DOHH2 (cell line): Measurements from ENCODE around the gene NOD1.

Experiments used
- H3F3A ChIP-seq: fragments of 200-600 bp; sonication (generic), shearing (Covaris generic); 2 replicates; pipeline ENCODE4 v1.6.0; 2016; ENCODE audit warnings: antibody characterized with exemption, mild to moderate bottlenecking; ENCODE audit not compliant: control insufficient read depth, insufficient read depth
- H3K27ac ChIP-seq: fragments of 200-600 bp; sonication (generic); 2 replicates; pipeline ENCODE4 v1.5.1; 2014; ENCODE audit warnings: low read depth, mild to moderate bottlenecking, low read length, moderate library complexity
- H3K27me3 ChIP-seq: fragments of 200-600 bp; sonication (generic); 2 replicates; pipeline ENCODE4 v1.6.1; 2014; ENCODE audit warnings: mild to moderate bottlenecking, low read length, mixed read lengths; ENCODE audit not compliant: control insufficient read depth
- H3K36me3 ChIP-seq: fragments of 200-600 bp; sonication (generic); 2 replicates; pipeline ENCODE4 v1.6.1; 2014; ENCODE audit warnings: mild to moderate bottlenecking, low read length, moderate library complexity, mixed read lengths; ENCODE audit not compliant: control insufficient read depth
- H3K4me1 ChIP-seq: fragments of 200-600 bp; sonication (generic); 2 replicates; pipeline ENCODE4 v1.6.1; 2014; ENCODE audit warnings: mild to moderate bottlenecking, low read length, mixed read lengths; ENCODE audit not compliant: control insufficient read depth
- H3K4me2 ChIP-seq: fragments of 200-600 bp; sonication (generic); 2 replicates; pipeline ENCODE4 v1.6.0; 2014; ENCODE audit warnings: mild to moderate bottlenecking, low read length, moderate library complexity
- H3K4me3 ChIP-seq: fragments of 200-600 bp; sonication (generic); 2 replicates; pipeline ENCODE4 v1.5.1; 2014; ENCODE audit warnings: mild to moderate bottlenecking, low read length, mixed read lengths
- H3K79me2 ChIP-seq: fragments of 200-600 bp; sonication (generic); 2 replicates; pipeline ENCODE4 v1.6.1; 2014; ENCODE audit warnings: mild to moderate bottlenecking, low read length, mixed read lengths; ENCODE audit not compliant: control insufficient read depth
- H3K9me2 ChIP-seq: fragments of 200-600 bp; sonication (generic); replicated peaks from 2 replicates; pipeline ENCODE4 v1.6.1; 2014; ENCODE audit warnings: mild to moderate bottlenecking, low read length, mixed read lengths; ENCODE audit not compliant: control insufficient read depth
- H3K9me3 ChIP-seq: fragments of 200-600 bp; sonication (generic); 2 replicates; pipeline ENCODE4 v1.6.1; 2014; ENCODE audit warnings: antibody characterized with exemption, low read length, mixed read lengths; ENCODE audit not compliant: control insufficient read depth, insufficient read depth
- H4K20me1 ChIP-seq: fragments of 200-600 bp; sonication (generic); 2 replicates; pipeline ENCODE4 v1.6.0; 2014; ENCODE audit warnings: low read depth, mild to moderate bottlenecking, antibody characterized with exemption, low read length, moderate library complexity; ENCODE audit not compliant: control insufficient read depth, insufficient read depth
- EZH2phosphoT487 ChIP-seq: fragments of 200-600 bp; sonication (generic); IDR thresholded peaks from 2 replicates; pipeline ENCODE4 v1.6.1; 2017; ENCODE audit warnings: borderline replicate concordance, mild to moderate bottlenecking, antibody characterized with exemption, low read length, moderate library complexity, mixed read lengths
- TF ChIP-seq, protein P1 (sequence below): fragments of 200-600 bp; sonication (generic); IDR thresholded peaks from one replicate; pipeline ENCODE4 v1.5.1; 2014; ENCODE audit warnings: antibody characterized with exemption, mild to moderate bottlenecking, low read depth, low read length; ENCODE audit not compliant: poor library complexity, severe bottlenecking

Gene NOD1

DNA sequence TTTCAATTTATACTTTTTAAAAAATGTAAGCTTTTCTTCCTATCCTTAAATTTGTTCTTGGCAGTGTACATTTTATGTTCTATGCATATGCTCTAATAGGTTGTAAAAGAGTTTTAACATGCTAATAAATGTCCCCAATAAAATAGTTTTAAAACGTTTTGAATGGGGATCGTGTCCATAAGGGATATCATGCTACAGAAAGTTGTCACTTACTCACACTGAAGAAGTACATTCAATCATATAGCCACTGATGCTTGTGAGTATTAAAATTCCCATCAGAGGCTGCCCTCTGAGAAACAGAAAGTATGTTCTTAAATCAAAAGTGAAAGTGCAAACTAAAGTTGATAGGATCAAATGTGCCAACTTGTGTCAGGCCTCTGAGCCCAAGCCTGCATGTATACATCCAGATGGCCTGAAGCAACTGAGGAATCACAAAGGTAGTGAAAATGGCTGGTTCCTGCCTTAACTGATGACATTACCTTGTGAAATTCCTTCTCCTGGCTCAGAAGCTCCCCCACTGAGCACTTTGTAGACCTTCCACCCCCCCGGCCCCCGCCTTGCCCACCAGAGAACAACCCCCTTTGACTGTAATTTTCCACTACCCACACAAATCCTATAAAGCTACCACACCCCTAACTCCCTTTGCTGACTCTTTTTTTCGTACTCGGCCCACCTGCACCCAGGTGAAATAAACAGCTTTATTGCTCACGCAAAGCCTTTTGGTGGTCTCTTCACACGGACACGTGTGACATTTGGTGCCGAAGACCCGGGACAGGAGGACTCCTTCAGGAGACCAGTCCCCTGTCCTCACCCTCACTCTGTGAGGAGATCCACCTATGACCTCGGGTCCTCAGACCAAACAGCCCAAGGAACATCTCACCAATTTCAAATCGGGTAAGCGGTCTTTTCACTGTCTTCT, 877 bp upstream of the NOD1 start:
- TF ChIP-seq EZH2phosphoT487, result no peak
- TF ChIP-seq, protein P1, sequence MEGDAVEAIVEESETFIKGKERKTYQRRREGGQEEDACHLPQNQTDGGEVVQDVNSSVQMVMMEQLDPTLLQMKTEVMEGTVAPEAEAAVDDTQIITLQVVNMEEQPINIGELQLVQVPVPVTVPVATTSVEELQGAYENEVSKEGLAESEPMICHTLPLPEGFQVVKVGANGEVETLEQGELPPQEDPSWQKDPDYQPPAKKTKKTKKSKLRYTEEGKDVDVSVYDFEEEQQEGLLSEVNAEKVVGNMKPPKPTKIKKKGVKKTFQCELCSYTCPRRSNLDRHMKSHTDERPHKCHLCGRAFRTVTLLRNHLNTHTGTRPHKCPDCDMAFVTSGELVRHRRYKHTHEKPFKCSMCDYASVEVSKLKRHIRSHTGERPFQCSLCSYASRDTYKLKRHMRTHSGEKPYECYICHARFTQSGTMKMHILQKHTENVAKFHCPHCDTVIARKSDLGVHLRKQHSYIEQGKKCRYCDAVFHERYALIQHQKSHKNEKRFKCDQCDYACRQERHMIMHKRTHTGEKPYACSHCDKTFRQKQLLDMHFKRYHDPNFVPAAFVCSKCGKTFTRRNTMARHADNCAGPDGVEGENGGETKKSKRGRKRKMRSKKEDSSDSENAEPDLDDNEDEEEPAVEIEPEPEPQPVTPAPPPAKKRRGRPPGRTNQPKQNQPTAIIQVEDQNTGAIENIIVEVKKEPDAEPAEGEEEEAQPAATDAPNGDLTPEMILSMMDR, result no peak
- Histone ChIP-seq H3K9me3 (no peaks in the 10 kb centered on the region), H4K20me1 (no peaks in the 10 kb centered on the region), H3F3A (no peaks in the 10 kb centered on the region), H3K9me2 (no peaks in the 10 kb centered on the region), H3K79me2 (no peaks in the 10 kb centered on the region), H3K4me2 (peak overlapping the region; percentile 91), H3K27me3 (0 out of 2 replicates have a peak, but pooled peaks cover 3% of the 10 kb centered on the region), H3K27ac (no peak overlapping the region), H3K36me3 (no peaks in the 10 kb centered on the region), H3K4me3 (peak overlapping the region; percentile 74), H3K4me1 (peaks cover 45% of the 10 kb centered on the region)

DNA sequence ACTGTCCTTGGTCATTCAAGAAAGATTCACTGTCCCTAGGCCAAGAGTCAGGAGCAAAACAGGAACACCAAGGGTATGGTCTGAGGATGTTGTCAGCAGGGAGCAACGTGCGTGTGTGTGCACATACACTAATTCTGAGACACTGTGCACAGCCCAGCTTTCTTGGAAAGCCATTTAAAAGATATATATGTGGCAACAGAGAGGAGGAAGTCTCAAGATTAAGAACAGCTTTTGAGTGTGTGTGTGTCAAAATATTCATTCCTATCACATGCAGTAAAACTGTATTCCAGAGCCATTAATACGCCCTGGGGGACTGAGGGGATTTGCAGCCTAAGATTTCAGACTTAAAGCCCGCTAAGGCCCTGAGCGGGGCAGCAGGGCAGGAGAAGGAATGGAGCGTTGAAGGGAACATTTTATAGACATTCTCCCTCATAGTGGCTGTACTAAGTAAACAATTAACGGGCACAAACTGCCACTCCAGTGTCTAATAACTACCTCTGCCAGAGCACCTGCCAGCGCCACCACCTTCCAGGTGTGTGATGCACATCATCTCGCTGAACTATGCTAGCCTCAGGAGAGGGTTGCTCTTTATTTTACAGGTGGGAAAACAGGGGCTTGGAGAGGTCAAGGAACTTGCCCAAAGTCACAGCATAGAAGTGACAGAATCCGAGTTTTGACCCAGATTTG, 2.0 kb downstream of the NOD1 start:
- no peak for TF ChIP-seq EZH2phosphoT487
- TF ChIP-seq, protein P1, result no peak
- H3K4me1 ChIP-seq, result peaks cover 68% of the 10 kb centered on the region
- H3K4me3 ChIP-seq, result no peak overlapping the region
- H3F3A ChIP-seq, result no peaks in the 10 kb centered on the region
- no peaks in the 10 kb centered on the region for H3K36me3 ChIP-seq
- H3K27me3 ChIP-seq, result 0 out of 2 replicates have a peak, but pooled peaks cover 3% of the 10 kb centered on the region
- no peak overlapping the region for H3K27ac ChIP-seq
- peak overlapping the region; percentile 3; the same call in 1 of the 2 replicates for H3K4me2 ChIP-seq
- H4K20me1 ChIP-seq, result no peaks in the 10 kb centered on the region
- no peaks in the 10 kb centered on the region for H3K9me2 ChIP-seq
- no peaks in the 10 kb centered on the region for H3K9me3 ChIP-seq
- no peaks in the 10 kb centered on the region for H3K79me2 ChIP-seq

DNA sequence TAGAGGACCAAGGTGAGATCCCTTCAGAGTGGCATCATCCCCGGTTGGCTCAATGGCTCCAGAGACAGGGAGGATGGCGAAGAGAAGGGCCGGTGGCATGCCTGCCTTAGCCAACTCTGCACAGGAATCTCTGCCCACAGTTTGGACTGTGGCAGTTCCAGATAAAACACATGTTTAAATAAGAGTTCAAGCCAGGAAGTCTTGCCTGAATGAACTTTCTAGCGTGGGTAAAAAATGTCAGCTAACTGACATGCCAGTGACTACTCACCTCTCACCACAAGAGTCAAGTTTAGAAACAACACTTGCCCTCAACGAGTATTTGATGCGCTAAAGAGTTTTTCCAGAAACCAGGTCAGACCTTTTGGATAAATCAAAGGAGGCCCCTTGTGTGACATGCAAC, 3.0 kb downstream of the NOD1 start:
- no peak for TF ChIP-seq EZH2phosphoT487
- TF ChIP-seq, protein P1, result no peak
- no peaks in the 10 kb centered on the region for H3K79me2 ChIP-seq
- H3K27me3 ChIP-seq, result 0 out of 2 replicates have a peak, but pooled peaks cover 3% of the 10 kb centered on the region
- peak overlapping the region; percentile 16 for H3K4me2 ChIP-seq
- no peaks in the 10 kb centered on the region for H3K9me3 ChIP-seq
- H4K20me1 ChIP-seq, result no peaks in the 10 kb centered on the region
- H3K27ac ChIP-seq, result no peak overlapping the region
- H3K36me3 ChIP-seq, result no peaks in the 10 kb centered on the region
- no peaks in the 10 kb centered on the region for H3K9me2 ChIP-seq
- no peak overlapping the region for H3K4me3 ChIP-seq
- no peaks in the 10 kb centered on the region for H3F3A ChIP-seq
- peaks cover 74% of the 10 kb centered on the region for H3K4me1 ChIP-seq
